ENCODE results near the gene FLT4.

Gene FLT4

DNA sequence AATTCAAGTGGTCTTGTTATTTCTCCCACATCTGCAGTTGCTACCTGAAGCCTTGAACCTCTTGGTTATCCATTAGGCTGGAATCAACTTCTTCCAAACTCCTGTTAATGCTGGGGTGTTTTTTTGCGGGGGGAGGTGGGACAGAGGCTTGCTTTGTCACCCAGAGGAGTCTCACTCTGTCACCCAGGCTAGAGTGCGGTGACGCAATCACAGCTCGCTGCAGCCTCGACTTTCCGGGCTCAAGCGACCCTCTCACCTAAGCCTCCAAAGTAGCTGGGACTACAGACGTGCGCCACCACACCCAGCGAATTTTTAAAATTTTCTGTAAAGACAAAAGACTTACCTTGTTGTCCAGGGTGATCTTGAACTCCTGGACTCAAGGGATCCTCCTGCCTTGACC, 62.5 kb downstream of the FLT4 start:
- no peak for DNase-seq

DNA sequence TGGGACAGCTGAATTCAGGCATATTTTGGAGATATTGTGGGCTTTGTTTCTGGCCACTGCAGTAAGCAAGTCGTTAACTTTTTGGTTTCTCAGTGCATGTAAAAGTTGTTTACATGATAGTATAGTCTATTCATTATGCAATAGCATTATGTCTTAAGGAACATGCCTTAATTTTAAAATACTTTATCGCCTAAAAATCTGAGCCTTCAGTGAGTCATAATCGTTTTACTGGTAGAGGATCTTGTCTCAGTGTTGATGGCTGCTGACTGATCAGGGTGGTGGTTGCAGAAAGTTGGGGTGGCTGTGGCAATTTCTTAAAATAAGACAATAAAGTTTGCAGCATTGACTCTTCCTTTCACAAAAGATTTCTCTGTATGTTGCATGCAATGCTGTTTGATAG, 63.2 kb downstream of the FLT4 start:
- no peak for DNase-seq

DNA sequence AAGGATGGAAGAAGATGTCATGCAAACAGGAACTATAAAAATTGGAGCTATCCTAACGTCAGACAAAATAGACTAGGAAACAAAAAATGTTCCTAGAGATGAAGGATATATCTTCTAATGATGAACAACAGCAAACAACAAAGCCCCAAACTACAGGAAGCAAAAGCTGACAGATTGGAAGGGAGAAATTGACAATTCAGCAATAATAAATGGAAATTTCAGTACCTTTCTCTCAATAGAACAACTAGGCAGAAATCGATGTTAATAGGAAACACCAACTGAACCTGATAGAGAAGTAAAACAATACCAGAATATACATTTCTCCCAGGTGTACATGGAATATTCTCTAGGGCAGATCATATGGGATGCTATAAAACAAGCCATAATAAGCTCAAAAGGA, 65.7 kb downstream of the FLT4 start:
- DNase-seq: no peak

DNA sequence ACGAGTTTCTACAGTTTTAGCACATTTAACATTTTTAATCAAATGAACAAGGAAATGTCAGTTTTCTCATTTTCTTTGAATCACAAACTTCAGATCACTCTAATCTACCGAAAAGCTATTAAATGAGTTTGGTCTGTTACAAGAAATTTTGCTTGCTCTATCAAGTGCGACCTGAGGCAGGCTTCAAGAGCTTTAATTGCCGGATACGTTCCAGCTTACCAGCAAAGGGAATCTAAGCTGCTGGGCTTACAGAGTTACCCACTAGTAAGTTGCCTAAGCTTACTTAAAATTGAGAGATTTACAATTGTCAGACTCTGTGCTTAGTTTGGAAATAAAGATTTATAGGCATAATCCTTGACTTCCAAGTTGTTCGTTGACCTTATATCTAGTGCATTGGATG, 68.7 kb downstream of the FLT4 start:
- DNase-seq: no peak

DNA sequence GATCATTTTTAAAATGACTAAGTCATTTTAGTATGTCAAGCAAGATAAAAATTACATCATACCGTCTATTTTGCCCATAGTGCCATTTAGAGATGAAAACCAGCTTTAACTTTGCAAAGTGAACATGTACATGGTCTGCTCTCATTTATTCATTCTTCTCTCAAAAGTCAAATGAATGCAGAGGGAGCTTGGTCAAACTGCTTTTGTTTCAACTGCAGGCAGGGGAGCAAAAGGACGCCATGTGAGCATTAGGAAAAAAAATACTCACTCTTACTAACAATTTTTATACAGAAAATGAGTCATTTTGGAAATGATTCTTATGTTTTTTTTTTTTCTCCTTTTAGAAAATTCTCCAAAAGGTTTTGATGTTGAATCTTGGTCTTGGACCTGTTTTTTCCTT, 73.8 kb downstream of the FLT4 start:
- DNase-seq: no peak

DNA sequence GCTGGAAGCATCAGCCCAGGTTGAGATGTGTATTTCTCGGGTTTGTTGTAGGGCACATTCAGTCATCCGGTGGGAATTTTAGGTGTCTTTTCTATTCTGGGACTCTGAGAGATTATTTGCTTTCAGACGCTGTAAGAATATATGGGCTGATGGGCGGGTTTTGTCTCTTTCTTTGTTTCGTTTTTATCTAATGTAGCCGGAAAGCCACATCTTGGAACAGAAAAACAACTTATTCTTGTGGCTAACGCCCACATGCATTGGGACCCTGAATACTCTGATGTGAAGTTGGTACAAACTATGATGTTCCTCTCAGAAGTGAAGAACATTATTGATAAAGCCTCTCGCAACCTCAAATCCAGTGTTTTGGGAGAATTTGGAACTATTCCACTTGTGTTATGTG, 80.5 kb downstream of the FLT4 start:
- no peak for DNase-seq

DNA sequence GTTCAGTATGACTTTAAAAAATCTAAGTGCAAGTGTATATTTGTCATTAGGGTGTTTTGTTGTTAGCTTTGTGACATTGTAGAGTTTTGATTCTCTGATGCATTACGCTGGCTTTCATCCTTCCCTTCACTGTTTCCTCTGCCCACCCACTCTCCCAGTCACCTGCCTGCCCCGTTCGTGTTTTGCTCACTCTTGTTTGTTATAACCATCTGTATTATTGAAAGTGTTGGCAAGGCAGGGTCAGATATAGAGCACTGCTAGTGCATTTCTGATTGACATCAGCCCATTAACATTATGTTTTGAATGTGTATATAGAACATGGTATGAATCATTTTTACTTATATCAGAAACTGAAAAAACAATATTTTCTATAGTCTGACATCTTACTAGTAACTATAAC, 85.4 kb downstream of the FLT4 start:
- DNase-seq: no peak

DNA sequence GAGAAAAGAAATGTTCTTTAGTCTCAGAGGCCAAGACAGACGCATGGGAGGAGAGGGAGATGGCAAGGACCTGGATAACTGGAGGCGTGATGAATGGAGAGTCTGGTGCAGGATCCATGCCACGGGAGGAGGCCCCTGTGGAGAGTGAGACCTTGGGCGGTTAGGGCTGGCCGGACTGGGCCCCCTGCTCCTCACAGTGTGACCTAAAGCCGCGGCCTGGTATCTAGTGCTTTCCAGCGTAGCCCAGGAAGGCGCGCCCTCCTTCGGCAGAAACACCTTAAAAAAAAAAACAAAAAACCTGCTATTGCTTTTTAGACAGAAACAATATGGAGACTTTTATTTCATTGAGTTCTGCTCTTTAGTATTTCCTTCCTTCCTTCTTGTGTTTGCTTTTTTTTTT, 91.2 kb downstream of the FLT4 start:
- DNase-seq: no peak

DNA sequence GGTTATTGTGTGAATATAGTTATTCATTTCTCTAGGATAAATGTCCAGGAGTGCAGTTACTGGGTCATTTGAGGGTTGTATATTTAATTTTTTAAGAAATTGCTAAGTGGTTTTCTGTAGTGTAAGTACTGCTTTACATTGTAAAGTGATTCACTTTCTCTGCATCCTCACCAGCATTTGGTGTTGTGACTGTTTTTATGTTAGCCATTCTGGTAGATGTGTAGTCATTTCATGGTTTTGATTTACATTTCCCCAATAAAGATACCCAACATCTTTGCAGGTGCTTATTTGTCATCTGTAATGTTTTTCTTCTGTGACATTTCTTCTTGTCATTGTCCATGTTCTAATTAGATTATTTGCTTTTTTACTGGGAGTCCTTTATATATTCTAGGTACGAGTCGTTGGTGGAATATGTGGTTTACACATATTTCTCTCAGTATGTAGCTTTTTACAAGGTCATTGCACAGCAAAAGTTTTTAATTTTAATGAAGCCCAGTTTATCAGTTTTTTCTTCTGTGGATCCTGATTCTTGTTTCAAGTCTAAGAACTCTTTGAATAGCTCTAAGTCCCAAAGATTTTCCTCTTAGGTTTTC, 92.1 kb downstream of the FLT4 start:
- no peak for DNase-seq

DNA sequence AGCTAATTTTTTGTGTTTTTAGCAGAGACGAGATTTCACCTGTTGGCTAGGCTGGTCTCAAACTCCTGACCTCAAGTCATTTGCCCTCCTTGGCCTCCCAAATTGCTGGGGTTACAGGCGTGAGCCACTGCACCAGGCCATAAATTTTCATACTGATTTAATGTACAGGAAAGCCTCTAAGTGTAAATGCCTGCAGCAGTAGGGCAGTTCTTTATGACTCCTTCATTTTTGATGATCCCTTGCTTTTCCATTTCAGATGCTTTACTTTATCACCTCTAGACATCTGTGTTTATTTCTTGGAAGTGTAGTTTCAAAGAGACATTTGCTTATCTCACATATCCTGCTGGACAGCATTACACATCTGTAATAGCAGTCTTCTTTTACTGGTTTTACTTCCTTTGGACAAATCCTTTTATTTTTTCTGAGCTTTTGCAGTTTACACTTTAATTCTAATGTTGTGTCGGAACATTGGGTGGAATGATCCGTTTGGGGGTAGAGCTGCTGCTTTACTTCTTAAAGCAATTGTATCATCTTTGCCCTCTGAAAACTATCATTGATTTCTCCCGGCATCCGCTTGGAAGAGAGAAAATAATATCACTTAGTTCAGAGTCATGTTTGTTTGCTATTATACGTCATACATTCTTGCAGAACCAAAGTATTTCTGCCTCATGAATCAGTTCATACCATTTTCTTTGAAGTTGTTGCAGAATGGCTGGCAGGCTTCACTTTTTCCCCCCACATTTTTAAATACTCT, 94.1 kb downstream of the FLT4 start:
- DNase-seq: no peak

DNA sequence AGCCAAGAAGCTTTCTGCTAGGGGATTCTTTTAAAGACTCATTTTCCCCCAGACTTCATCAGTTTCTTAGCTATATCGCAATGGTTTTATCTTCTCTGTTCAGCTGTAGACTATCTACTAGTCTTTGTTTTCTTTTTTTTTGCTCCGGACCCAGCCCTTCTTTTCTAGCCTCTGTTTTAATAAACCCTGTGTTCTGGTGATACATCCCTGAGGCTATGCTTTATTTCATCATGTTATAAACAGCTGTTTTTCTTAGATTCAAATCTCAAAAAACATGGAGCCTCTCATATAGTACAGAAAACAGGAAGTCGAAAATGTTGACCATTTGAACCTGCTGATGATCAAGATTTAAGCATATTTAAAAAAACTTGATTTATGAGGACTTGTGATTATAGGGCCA, 95.9 kb downstream of the FLT4 start:
- DNase-seq: no peak
